HG03469 (cell line): ENCODE measurements around the gene RCHY1.
"Not testable (repeated sequence)": the region's sequence is repeated elsewhere in the genome, so short reads cannot be mapped to it uniquely, and the experiment has no call there.

ENCODE experiments used
- ATAC-seq: cut with Tn5 transposase; IDR thresholded peaks from one replicate; pipeline ENCODE4 v1.9.1; 2021; ENCODE audit warnings: mild to moderate bottlenecking, moderate library complexity, moderate number of reproducible peaks; ENCODE audit not compliant: unreplicated experiment

Gene RCHY1

GRCh38 chr4:75519452-75519851 is 5.2 kb upstream of the RCHY1 start:
- ATAC-seq, result not testable (repeated sequence)

DNA sequence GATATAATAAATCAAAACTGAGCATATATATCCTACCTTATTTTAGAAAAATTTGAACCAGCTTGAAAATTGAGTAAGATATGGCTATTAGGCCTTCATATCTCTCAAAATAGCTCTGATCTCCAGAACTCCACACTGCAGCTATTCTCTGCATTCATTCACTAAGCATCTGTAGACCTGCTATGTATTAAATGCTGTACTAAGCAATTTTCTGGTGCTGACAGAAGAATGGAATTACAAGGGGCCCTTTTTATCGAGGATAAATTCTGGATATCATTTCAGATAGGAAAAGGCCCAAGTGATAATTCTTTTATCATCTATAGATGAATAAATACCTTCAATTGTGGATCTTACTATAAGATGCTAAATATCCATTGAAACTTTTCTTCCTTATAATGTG is 1.9 kb upstream of the RCHY1 start:
- no peak for ATAC-seq

GRCh38 chr4:75514949-75515612 is 878 bp upstream of the RCHY1 start:
- ATAC-seq, result no peak

GRCh38 chr4:75513526-75514130 is 575 bp downstream of the RCHY1 start:
- ATAC-seq, result no peak

- ATAC-seq, result no peak
These were observed 1.6 kb downstream of the RCHY1 start for GRCh38 chr4:75512386-75513211.

GRCh38 chr4:75511841-75512240 is 2.4 kb downstream of the RCHY1 start:
- no peak for ATAC-seq

- ATAC-seq, result not testable (repeated sequence)
These were observed 4.6 kb downstream of the RCHY1 start for GRCh38 chr4:75509592-75509991.

DNA sequence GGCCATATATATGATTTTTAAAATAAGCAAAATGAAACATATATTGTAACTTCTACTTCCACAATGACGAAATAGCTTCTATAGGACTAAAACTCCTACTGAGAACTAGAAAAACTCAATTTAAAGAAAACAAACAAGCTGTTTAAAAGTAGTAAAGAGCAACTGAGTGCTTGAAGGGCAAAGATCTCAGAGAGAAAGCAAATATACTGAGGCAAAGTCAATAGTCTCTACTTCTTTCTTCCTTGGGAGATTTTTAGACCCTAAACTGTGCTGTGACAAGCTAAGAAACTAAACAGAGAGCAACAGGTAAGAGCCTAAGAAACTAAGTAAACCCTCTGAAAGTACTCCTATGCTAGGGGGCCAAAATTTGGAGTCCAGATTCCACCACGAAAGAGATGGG is 8.6 kb downstream of the RCHY1 start:
- no peak for ATAC-seq

DNA sequence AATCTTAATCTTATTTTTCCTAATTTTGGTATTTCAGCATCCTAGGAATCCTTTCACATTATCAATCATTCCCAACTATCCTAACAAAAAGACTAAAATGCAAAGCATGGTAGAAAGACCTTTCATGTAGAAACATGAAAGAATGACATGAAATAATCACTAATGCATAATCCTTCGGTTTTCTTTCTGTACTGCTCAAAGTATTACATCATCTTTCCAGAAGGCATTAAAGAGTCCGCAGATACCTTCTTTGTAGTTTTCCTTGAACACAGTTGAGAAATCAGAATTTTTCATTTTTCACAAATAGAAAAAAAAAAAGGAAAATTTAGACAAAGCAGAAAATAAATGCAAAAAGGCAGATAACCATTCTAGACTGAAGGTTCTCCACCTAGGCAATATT is 11.5 kb downstream of the RCHY1 start:
- no peak for ATAC-seq

GRCh38 chr4:75499900-75500299 is 14.3 kb downstream of the RCHY1 start:
- ATAC-seq, result no peak

GRCh38 chr4:75498041-75498440 is 16.2 kb downstream of the RCHY1 start:
- ATAC-seq, result no peak

DNA sequence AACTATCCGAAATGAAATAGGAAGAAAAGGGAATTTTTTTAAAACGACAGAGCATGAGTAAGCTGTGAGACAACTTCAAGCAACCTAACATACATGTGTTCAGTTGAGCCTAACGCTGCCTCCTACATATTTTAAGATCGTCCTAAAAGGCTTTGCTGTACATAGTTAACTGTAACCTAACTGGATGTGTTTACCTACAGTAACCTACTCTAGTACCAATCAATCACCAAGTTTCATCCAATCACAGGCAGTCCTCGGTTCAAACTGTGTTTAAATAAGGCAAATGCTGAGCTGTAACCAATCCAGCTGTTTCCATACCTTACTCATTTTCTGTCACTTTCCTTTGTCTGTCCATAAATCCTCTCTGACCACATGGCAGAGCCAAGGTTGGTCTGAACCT is 17.1 kb downstream of the RCHY1 start:
- ATAC-seq, result no peak

GRCh38 chr4:75496406-75496805 is 17.8 kb downstream of the RCHY1 start:
- no peak for ATAC-seq

DNA sequence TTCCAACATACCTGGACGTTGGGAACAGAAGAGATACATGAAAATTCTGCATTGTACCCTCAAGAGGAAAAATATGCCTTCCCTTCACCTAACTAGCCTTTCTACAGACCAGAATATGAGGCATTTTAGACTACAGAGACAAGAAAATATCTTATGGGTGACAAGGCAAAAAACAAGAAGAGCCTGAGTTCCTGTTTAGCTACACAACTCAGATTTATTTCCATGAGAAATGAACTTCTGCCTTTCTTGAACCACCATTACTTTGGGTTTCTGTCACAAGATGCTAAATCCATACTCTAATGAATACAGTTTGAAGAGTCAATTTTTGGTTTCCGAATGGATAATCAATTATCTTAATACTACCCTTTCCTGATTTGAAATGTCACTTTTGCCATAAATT is 18.7 kb downstream of the RCHY1 start:
- ATAC-seq, result no peak

DNA sequence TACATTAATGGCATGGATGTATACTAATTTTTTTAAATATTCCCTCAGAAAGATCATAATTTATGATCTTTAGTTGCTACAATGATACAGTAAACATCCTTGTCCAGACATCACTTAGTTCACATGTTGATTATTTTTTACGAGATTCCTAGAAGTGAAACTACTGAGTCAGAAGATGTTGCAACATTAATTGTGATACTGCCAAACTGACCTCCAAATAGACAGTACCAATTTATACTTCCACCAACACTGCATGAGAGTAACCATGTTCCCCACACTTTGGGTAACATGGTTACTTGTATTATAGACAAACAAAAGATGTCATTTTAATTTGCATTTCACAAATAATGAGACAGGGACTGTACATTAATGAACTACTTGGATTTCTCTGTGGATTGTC is 19.6 kb downstream of the RCHY1 start:
- no peak for ATAC-seq

- ATAC-seq, result no peak
These were observed 24.0 kb downstream of the RCHY1 start for GRCh38 chr4:75490155-75490554.

DNA sequence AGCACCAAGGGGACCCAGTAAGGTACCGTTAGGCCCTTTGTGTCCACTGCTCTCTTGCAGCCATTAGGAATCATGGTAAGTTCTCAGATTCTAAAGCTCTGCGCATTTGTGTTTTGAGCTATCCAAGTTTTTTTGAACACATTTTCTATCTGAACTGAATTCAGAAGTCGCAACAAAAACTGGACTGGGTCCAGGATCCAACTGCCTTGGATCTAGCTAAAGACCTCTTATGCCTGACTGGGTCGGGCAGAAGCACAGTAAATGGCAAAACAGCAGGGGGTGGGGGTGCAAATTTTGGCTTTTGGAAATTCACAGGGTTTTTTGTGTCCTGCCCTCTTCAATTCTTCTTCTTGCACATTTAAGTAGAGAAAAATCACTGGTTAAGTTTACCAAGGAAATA is 30.0 kb downstream of the RCHY1 start:
- ATAC-seq, result no peak

- no peak for ATAC-seq
These were observed 37.0 kb downstream of the RCHY1 start for GRCh38 chr4:75477201-75477600.

DNA sequence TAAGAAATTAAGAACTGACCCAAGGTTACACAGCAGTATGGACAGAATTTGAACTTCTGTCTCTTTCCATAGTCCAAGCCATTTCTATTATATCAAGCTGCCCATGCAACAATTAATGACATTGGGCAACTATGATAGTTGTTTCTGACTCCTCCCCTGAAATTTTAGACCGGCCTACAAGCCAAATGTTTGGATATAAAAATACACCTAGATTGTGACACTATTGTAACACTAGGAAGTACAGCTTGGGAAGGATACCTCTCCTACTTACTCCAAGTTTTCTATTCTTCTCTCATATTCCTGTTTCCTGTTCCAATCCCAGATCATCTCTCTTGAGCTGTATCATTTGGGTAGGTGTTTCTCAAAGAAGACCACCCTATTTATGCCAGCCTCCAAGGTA is 43.5 kb downstream of the RCHY1 start:
- no peak for ATAC-seq

- no peak for ATAC-seq
These were observed 44.3 kb downstream of the RCHY1 start for GRCh38 chr4:75469896-75470295.

DNA sequence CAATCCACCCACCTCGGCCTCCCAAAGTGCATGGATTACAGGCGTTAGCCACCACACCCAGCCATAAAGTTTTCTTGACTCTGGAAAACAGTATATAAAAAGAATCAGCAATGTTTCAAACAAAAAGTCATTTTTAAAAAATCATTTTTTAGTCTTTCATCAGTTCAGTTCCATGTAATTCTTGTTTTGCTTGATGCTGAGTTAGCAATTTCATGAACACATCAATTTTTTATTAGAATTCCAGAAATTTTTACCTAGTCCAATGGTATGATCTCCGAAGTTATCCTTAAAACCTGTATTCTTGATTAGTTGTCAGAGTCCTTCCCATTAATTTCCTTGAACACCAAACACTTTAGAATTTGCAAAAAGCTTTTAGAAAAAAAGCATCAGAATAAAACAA is 56.8 kb downstream of the RCHY1 start:
- no peak for ATAC-seq

- ATAC-seq, result no peak
These were observed 80.1 kb downstream of the RCHY1 start for GRCh38 chr4:75434105-75434504.
